ENCODE data around the gene PPP1R1C.

- TF ChIP-seq ZNF274 (IDR thresholded peaks at IDR 0.05; ENCODE audit: low read depth, low read length) (no peak), YY1 (IDR thresholded peaks at IDR 0.05; ENCODE audit: insufficient read depth, insufficient read length) (no peak)
Measured at GRCh38 chr2:181992776-181993175, 7.1 kb downstream of the PPP1R1C start.
